HepG2 (cell line): ENCODE measurements around the gene PANK3. TPM values are rescaled to one million over a fixed set of nuclear protein-coding genes. Genes with fewer than 3 reads are reported as not detected.

Experiments
- ATAC-seq: fragments of 200-7000 bp; cut with Tn5 transposase; 3 replicates; pipeline ENCODE4 v1.9.1; 2020; ENCODE audit warnings: mild to moderate bottlenecking, moderate library complexity
- BruUV-seq: library from RNA; stranded (reverse); fragments of 400-500 nt; replicated peaks from 2 replicates; lab custom pipeline; 2021; lab: Mats Ljungman, UMichigan
- CTCF ChIA-PET: fragments of 300-600 bp; formaldehyde crosslinking; extraction: SDS; loops from one replicate; lab custom pipeline; 2021; ENCODE audit warnings: low total read pairs, inconsistent platforms, low intra/inter-chr PET ratio; lab: Yijun Ruan, JAX
- POLR2A ChIA-PET: fragments of 350-600 bp; sonication (Branson Sonifier 250); formaldehyde crosslinking; loops from one replicate; lab custom pipeline; 2020; ENCODE audit warnings: antibody characterized with exemption, inconsistent platforms; lab: Yijun Ruan, JAX
- DNase-seq: peaks from one replicate; pipeline ENCODE4 v3.0.0-alpha.2; 2015; ENCODE audit warnings: low spot score
- FAIRE-seq: peaks from 3 replicates; lab custom pipeline; 2011; peaks lifted over from hg19 to GRCh38; lab: Jason Lieb, UNC
- H2AFZ ChIP-seq: one replicate; pipeline ENCODE4 v1.6.1; 2011; ENCODE audit warnings: low read length, inconsistent platforms
- H3K27ac ChIP-seq: fragments of 300-600 bp; 3 replicates; pipeline ENCODE4 v1.8.0; 2011; ENCODE audit warnings: mixed run types, mild to moderate bottlenecking, mixed read lengths, low read length, inconsistent platforms; ENCODE audit not compliant: insufficient read depth; ENCODE audit errors: extremely low read length
- H3K27me3 ChIP-seq, 2 experiments: fragments of 200-600 bp in 1 of 2; 2 replicates in 1 of 2; 3 replicates in 1 of 2; pipeline versions ENCODE4 v1.6.0 to v1.8.0; 2011; ENCODE audit warnings: low read length in 2 of 2, mild to moderate bottlenecking in 2 of 2, moderate library complexity in 2 of 2, inconsistent platforms in 1 of 2; ENCODE audit not compliant: insufficient read depth in 2 of 2, control insufficient read depth in 1 of 2
- H3K36me3 ChIP-seq, 2 experiments: fragments of 200-600 bp in 1 of 2; replicated peaks in 1 of 2; 2 replicates in 1 of 2; 3 replicates in 1 of 2; pipeline versions ENCODE4 v1.5.1 to v1.8.0; 2011; ENCODE audit warnings: low read length in 2 of 2, inconsistent platforms in 1 of 2; ENCODE audit not compliant: insufficient read depth in 2 of 2, control insufficient read depth in 1 of 2
- H3K4me1 ChIP-seq: 2 replicates; pipeline ENCODE4 v1.5.1; 2012; ENCODE audit warnings: low read length, inconsistent platforms; ENCODE audit not compliant: insufficient read depth
- H3K4me2 ChIP-seq: 2 replicates; pipeline ENCODE4 v1.6.0; 2011; ENCODE audit warnings: low read depth, low read length, inconsistent platforms
- H3K4me3 ChIP-seq, 3 experiments: fragments of 200-600 bp in 1 of 3; sonication (generic), shearing (Covaris generic) in 1 of 3; replicated peaks in 1 of 3; 2 replicates each; pipeline ENCODE4 v1.5.1; 2011 to 2016; ENCODE audit warnings: low read length in 3 of 3, inconsistent platforms in 2 of 3, low read depth in 2 of 3, mild to moderate bottlenecking in 2 of 3, control low read depth in 1 of 3, mixed read lengths in 1 of 3; ENCODE audit not compliant: insufficient read depth in 1 of 3
- H3K79me2 ChIP-seq: one replicate; pipeline ENCODE4 v1.6.1; 2011; ENCODE audit warnings: low read length, inconsistent platforms; ENCODE audit not compliant: insufficient read depth
- H3K9ac ChIP-seq: 2 replicates; pipeline ENCODE4 v1.6.0; 2011; ENCODE audit warnings: mild to moderate bottlenecking, low read depth, low read length, inconsistent platforms; ENCODE audit not compliant: insufficient read depth
- H3K9me3 ChIP-seq: 2 replicates; pipeline ENCODE4 v1.5.1; 2012; ENCODE audit warnings: mild to moderate bottlenecking, low read length
- H4K20me1 ChIP-seq: 2 replicates; pipeline ENCODE4 v1.6.0; 2011; ENCODE audit warnings: inconsistent platforms, mild to moderate bottlenecking, low read length, moderate library complexity; ENCODE audit not compliant: insufficient read depth
- ELF3 ChIP-seq: IDR thresholded peaks from 2 replicates; pipeline ENCODE4 v1.6.1; 2016; ENCODE audit warnings: missing genetic modification reagents, missing compliant biosample characterization
- FOXA3 ChIP-seq: IDR thresholded peaks from 2 replicates; pipeline ENCODE4 v1.6.1; 2016; ENCODE audit warnings: missing genetic modification reagents, missing compliant biosample characterization
- FOXP1 ChIP-seq, 2 experiments: fragments of 450-650 bp in 1 of 2; IDR thresholded peaks; 2 replicates each; pipeline ENCODE4 v1.6.1; 2017 to 2018; ENCODE audit warnings: antibody characterized with exemption in 1 of 2
- REPIN1 ChIP-seq: sonication (generic); formaldehyde crosslinking; IDR thresholded peaks from 2 replicates; pipeline ENCODE4 v1.8.0; 2022; ENCODE audit warnings: missing genetic modification reagents, low read depth, mild to moderate bottlenecking, borderline replicate concordance
- TBP ChIP-seq: sonication (generic); formaldehyde crosslinking; IDR thresholded peaks from 2 replicates; pipeline ENCODE4 v1.5.0; 2020; ENCODE audit warnings: missing genetic modification reagents
- THAP11 ChIP-seq: IDR thresholded peaks from 2 replicates; pipeline ENCODE4 v1.6.1; 2016; ENCODE audit warnings: missing biosample characterization, missing genetic modification reagents
- ZC3H4 ChIP-seq: sonication (generic); formaldehyde crosslinking; IDR thresholded peaks from 2 replicates; pipeline ENCODE4 v1.4.0; 2020; ENCODE audit warnings: missing genetic modification reagents, borderline replicate concordance
- ZNF331 ChIP-seq: sonication (generic); formaldehyde crosslinking; IDR thresholded peaks from 2 replicates; pipeline ENCODE4 v1.4.0; 2020; ENCODE audit warnings: missing genetic modification reagents
- ZNF598 ChIP-seq: sonication (generic); formaldehyde crosslinking; IDR thresholded peaks from 2 replicates; pipeline ENCODE4 v1.5.1; 2020; ENCODE audit warnings: mild to moderate bottlenecking, missing genetic modification reagents, borderline replicate concordance
- ZNF749 ChIP-seq: sonication (generic); formaldehyde crosslinking; IDR thresholded peaks from 2 replicates; pipeline ENCODE4 v1.8.0; 2022; ENCODE audit warnings: mild to moderate bottlenecking, missing genetic modification reagents, moderate library complexity, borderline replicate concordance
- ZSCAN30 ChIP-seq: sonication (generic); formaldehyde crosslinking; IDR thresholded peaks from 2 replicates; pipeline ENCODE4 v1.5.0; 2020; ENCODE audit warnings: mild to moderate bottlenecking, missing genetic modification reagents
- WGBS: methylation state at CpG from one replicate; pipeline ENCODE4 v1.1.6; 2017; ENCODE audit warnings: low lambda C conversion rate; 5-methylcytosine and 5-hydroxymethylcytosine counted together
- in situ Hi-C: cut with HindIII; loops from 2 replicates; pipeline ENCODE4 v1.10.0; 2017; ENCODE audit warnings: low pct_unique_long_range_greater_than_20kb; ENCODE audit not compliant: extremely low pct_ligation_motif_present
- intact Hi-C: fragments of 100-400 bp; cut with micrococcal nuclease; formaldehyde crosslinking; loops from one replicate; pipeline ENCODE4 v1.10.0; 2022; ENCODE audit not compliant: unreplicated experiment
- polyA plus RNA-seq, 8 experiments: library from polyadenylated mRNA; depleted of rRNA in 3 of 8; stranded (reverse) in 7 of 8; unstranded in 1 of 8; fragments of >200 nt; fragmentation: Illumina TruSeq in 4 of 8; extraction: Trizol in 4 of 8; gene quantifications; 2 replicates each; pipeline versions ENCODE4 v1.2.1 to v1.2.3, GENCODE V29; 2011 to 2016; ENCODE audit warnings: low read depth in 4 of 8, missing spikeins in 1 of 8, mixed read lengths in 1 of 8; ENCODE audit not compliant: insufficient read depth in 1 of 8
- total RNA-seq, 5 experiments: library from RNA; depleted of rRNA; stranded (reverse); fragments of >200 nt; fragmentation: Illumina TruSeq; extraction: Trizol; gene quantifications; 2 replicates each; pipeline ENCODE4 v1.2.3, GENCODE V29; 2016; ENCODE audit warnings: low read depth in 1 of 5
- TF ChIP-seq, protein P1 (sequence below): IDR thresholded peaks from 2 replicates; pipeline ENCODE4 v1.6.1; 2016; ENCODE audit warnings: missing compliant biosample characterization, missing genetic modification reagents, borderline replicate concordance
- TF ChIP-seq, protein P2 (sequence below): sonication (generic); formaldehyde crosslinking; IDR thresholded peaks from 2 replicates; pipeline ENCODE4 v1.4.0; 2020; ENCODE audit warnings: mild to moderate bottlenecking, missing genetic modification reagents
- TF ChIP-seq, protein P3 (sequence below): sonication (generic); formaldehyde crosslinking; IDR thresholded peaks from 2 replicates; pipeline ENCODE4 v1.5.0; 2020; ENCODE audit warnings: missing genetic modification reagents
- TF ChIP-seq, protein P4 (sequence below): sonication (generic); formaldehyde crosslinking; IDR thresholded peaks from 2 replicates; pipeline ENCODE4 v1.4.0; 2020; ENCODE audit warnings: missing genetic modification reagents
- TF ChIP-seq, protein P5 (sequence below): sonication (generic); formaldehyde crosslinking; IDR thresholded peaks from 2 replicates; pipeline ENCODE4 v1.5.1; 2020; ENCODE audit warnings: mild to moderate bottlenecking, moderate library complexity, missing genetic modification reagents
- TF ChIP-seq, protein P6 (sequence below): sonication (generic); IDR thresholded peaks from 2 replicates; pipeline ENCODE4 v1.6.1; 2016; ENCODE audit warnings: low read depth, borderline replicate concordance

The PANK3 gene
- total and polyA plus RNA-seq, 2 of the 13 experiments (the other 11 are each of a cell fraction or from before 2014, with no cell fraction given) = 26.9 to 69.5 TPM

DNA sequence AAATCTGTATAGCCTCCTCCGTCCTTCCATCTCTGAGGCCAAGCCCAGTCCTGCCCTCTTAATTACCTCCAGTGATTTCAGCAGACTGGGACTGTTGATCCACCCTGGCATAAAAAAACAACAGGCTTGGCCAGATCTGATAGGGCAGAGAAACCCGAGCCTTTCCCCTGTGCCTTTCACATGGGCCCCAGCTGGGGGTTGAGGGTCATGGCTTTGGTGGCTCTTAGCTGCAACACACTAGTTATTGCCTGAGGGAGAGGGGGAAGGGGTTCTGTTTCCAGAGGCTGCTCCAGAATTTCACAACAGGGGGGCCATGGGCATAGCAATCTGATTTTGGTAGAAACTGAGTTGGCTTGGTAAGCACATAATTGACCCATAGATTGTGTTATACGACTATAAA is 21.2 kb upstream of the PANK3 start:
- in situ Hi-C loops = no loop called here
- peak; percentile 84 for DNase-seq
- Histone ChIP-seq H3K4me2 (peak overlapping the region; percentile 33), H3K4me1 (peaks cover 72% of the 10 kb centered on the region), H3K27ac (peak overlapping the region; percentile 50), H2AFZ (no peak overlapping the region), H3K9me3 (no peaks in the 10 kb centered on the region), H3K79me2 (no peaks in the 10 kb centered on the region), H4K20me1 (no peaks in the 10 kb centered on the region), H3K27me3 (no peaks in the 10 kb centered on the region), H3K4me3 (no peak overlapping the region; a peak in 1 of 6 replicates), H3K36me3 (no peaks in the 10 kb centered on the region), H3K9ac (0 out of 2 replicates have a peak overlapping the region, but pooled peaks have one; percentile 3)
- POLR2A ChIA-PET = no interaction called here
- 30% methylated on average over 3 of the region's 3 CpGs for WGBS
- no TSS peak for BruUV-seq
- peak; percentile 95 for ATAC-seq
- no peak for FAIRE-seq
- intact Hi-C loops = no loop called here
- CTCF ChIA-PET = no interaction called here
- TF ChIP-seq, protein P1, sequence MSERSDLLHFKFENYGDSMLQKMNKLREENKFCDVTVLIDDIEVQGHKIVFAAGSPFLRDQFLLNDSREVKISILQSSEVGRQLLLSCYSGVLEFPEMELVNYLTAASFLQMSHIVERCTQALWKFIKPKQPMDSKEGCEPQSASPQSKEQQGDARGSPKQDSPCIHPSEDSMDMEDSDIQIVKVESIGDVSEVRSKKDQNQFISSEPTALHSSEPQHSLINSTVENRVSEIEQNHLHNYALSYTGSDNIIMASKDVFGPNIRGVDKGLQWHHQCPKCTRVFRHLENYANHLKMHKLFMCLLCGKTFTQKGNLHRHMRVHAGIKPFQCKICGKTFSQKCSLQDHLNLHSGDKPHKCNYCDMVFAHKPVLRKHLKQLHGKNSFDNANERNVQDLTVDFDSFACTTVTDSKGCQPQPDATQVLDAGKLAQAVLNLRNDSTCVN = peak; percentile 100
- TF ChIP-seq, protein P2, sequence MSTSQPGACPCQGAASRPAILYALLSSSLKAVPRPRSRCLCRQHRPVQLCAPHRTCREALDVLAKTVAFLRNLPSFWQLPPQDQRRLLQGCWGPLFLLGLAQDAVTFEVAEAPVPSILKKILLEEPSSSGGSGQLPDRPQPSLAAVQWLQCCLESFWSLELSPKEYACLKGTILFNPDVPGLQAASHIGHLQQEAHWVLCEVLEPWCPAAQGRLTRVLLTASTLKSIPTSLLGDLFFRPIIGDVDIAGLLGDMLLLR (CRISPR knock-in tag) = no peak
- TF ChIP-seq ZNF331 (CRISPR knock-in tag) = peak; percentile 68; the same call in 1 of the 2 replicates
- TF ChIP-seq FOXP1 (IDR thresholded peaks at IDR 0.05) = no peak
- peak; percentile 59 for TF ChIP-seq FOXP1 (CRISPR knock-in tag; IDR thresholded peaks at IDR 0.05)
- no peak for TF ChIP-seq ELF3 (CRISPR knock-in tag)
- TF ChIP-seq ZC3H4 (CRISPR knock-in tag) = no peak
- peak; percentile 60; the same call in 1 of the 2 replicates for TF ChIP-seq FOXA3 (CRISPR knock-in tag)
- TF ChIP-seq REPIN1 (CRISPR knock-in tag) = no peak
- TF ChIP-seq, protein P3, sequence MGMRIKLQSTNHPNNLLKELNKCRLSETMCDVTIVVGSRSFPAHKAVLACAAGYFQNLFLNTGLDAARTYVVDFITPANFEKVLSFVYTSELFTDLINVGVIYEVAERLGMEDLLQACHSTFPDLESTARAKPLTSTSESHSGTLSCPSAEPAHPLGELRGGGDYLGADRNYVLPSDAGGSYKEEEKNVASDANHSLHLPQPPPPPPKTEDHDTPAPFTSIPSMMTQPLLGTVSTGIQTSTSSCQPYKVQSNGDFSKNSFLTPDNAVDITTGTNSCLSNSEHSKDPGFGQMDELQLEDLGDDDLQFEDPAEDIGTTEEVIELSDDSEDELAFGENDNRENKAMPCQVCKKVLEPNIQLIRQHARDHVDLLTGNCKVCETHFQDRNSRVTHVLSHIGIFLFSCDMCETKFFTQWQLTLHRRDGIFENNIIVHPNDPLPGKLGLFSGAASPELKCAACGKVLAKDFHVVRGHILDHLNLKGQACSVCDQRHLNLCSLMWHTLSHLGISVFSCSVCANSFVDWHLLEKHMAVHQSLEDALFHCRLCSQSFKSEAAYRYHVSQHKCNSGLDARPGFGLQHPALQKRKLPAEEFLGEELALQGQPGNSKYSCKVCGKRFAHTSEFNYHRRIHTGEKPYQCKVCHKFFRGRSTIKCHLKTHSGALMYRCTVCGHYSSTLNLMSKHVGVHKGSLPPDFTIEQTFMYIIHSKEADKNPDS (CRISPR knock-in tag) = no peak
- no peak for TF ChIP-seq TBP (CRISPR knock-in tag)
- TF ChIP-seq THAP11 (CRISPR knock-in tag) = peak; percentile 65
- no peak for TF ChIP-seq ZSCAN30 (CRISPR knock-in tag)
- TF ChIP-seq, protein P4, sequence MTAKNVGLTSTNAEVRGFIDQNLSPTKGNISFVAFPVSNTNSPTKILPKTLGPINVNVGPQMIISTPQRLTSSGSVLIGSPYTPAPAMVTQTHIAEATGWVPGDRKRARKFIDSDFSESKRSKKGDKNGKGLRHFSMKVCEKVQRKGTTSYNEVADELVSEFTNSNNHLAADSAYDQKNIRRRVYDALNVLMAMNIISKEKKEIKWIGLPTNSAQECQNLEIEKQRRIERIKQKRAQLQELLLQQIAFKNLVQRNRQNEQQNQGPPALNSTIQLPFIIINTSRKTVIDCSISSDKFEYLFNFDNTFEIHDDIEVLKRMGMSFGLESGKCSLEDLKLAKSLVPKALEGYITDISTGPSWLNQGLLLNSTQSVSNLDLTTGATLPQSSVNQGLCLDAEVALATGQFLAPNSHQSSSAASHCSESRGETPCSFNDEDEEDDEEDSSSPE = no peak
- TF ChIP-seq ZNF598 (CRISPR knock-in tag) = no peak
- TF ChIP-seq, protein P5, sequence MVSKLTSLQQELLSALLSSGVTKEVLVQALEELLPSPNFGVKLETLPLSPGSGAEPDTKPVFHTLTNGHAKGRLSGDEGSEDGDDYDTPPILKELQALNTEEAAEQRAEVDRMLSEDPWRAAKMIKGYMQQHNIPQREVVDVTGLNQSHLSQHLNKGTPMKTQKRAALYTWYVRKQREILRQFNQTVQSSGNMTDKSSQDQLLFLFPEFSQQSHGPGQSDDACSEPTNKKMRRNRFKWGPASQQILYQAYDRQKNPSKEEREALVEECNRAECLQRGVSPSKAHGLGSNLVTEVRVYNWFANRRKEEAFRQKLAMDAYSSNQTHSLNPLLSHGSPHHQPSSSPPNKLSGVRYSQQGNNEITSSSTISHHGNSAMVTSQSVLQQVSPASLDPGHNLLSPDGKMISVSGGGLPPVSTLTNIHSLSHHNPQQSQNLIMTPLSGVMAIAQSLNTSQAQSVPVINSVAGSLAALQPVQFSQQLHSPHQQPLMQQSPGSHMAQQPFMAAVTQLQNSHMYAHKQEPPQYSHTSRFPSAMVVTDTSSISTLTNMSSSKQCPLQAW (CRISPR knock-in tag) = peak; percentile 92
- TF ChIP-seq ZNF749 (CRISPR knock-in tag) = no peak
- TF ChIP-seq, protein P6, sequence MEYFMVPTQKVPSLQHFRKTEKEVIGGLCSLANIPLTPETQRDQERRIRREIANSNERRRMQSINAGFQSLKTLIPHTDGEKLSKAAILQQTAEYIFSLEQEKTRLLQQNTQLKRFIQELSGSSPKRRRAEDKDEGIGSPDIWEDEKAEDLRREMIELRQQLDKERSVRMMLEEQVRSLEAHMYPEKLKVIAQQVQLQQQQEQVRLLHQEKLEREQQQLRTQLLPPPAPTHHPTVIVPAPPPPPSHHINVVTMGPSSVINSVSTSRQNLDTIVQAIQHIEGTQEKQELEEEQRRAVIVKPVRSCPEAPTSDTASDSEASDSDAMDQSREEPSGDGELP = peak; percentile 80; the same call in 1 of the 2 replicates
